ENCODE measurements around the gene KLRG1. TPM values are rescaled to one million over a fixed set of nuclear protein-coding genes. Genes with fewer than 3 reads are reported as not detected.

The KLRG1 gene
- total RNA-seq, 5 donors from 2014 or later (not counting 1 experiment from before 2014, with no cell fraction given): 11.9 to 80.4 (median 28.0) TPM

- WGBS (ENCODE audit: insufficient coverage): 92% methylated on average over 3 of the region's 4 CpGs
- peaks cover 0 to 8% (median 2%) of the 10 kb centered on the region in 3 donors for H3K9me3 Mint-ChIP-seq
- ChIA-PET POLR2A (interaction anchor here in 1 of 2 donors (0.6 to 0.8 kb wide), 2 partner anchors 13 to 1104 kb away, joined by 3 to 10 read pairs; no protein-coding TSS in a partner anchor), CTCF (no interaction called here)
- Histone ChIP-seq H3K36me3 (ENCODE audit: control insufficient read depth in 2 of 2, extremely low read depth in 1 of 2, insufficient read depth in 1 of 2, low read length in 1 of 2) (peaks cover 0 to 18% of the 10 kb centered on the region in 2 donors), H3K9me3 (no peaks in the 10 kb centered on the region), H3K27me3 (replicated peaks in 1 of 2; ENCODE audit: control insufficient read depth in 2 of 2, extremely low read depth in 1 of 2, insufficient read depth in 2 of 2, low read length in 1 of 2) (no peaks in the 10 kb centered on the region), H3K27ac (ENCODE audit: low read length) (peak overlapping the region; percentile 67), H3K4me1 (ENCODE audit: control insufficient read depth in 1 of 2, extremely low read depth in 1 of 2, insufficient read depth in 2 of 2, low read length in 2 of 2) (peaks cover 15 to 30% of the 10 kb centered on the region in 2 experiments), H3K4me3 (ENCODE audit: control insufficient read depth in 1 of 2, extremely low read depth in 1 of 2, low read length in 1 of 2) (no peak overlapping the region)
- H3K36me3 Mint-ChIP-seq: peaks cover 52% of the 10 kb centered on the region
- no peaks in the 10 kb centered on the region for H3K27me3 Mint-ChIP-seq
- DNase-seq (no peak), ATAC-seq (replicated peaks in 1 of 4) (no peak)
- H3K27ac Mint-ChIP-seq: peak overlapping the region in 1 of 2 donors; percentile 80
- H3K4me3 Mint-ChIP-seq: no peak overlapping the region
- peaks cover 35 to 63% (median 57%) of the 10 kb centered on the region in 3 donors for H3K4me1 Mint-ChIP-seq
These were observed 11.9 kb downstream of the KLRG1 start for GRCh38 chr12:9001233-9001632.

- H3K36me3 ChIP-seq (ENCODE audit: control insufficient read depth in 2 of 2, extremely low read depth in 1 of 2, insufficient read depth in 1 of 2, low read length in 1 of 2): peaks cover 0 to 19% of the 10 kb centered on the region in 2 donors
- Mint-ChIP-seq H3K27me3 (no peaks in the 10 kb centered on the region), H3K9me3 (peaks cover 0 to 8% (median 2%) of the 10 kb centered on the region in 3 donors), H3K27ac (peak overlapping the region; percentile 76 to 82), H3K4me1 (peaks cover 24 to 61% (median 54%) of the 10 kb centered on the region in 3 donors), H3K4me3 (no peak overlapping the region), H3K36me3 (peaks cover 57% of the 10 kb centered on the region)
- peak overlapping the region; percentile 4 for H3K27ac ChIP-seq (ENCODE audit: low read length)
- no peaks in the 10 kb centered on the region for H3K9me3 ChIP-seq
- CTCF ChIA-PET: interaction anchor here in 1 of 2 donors (0.8 kb wide), 1 partner anchor 50 kb away, joined by 3 read pairs; no protein-coding TSS in a partner anchor
- H3K27me3 ChIP-seq (replicated peaks in 1 of 2; ENCODE audit: control insufficient read depth in 2 of 2, extremely low read depth in 1 of 2, insufficient read depth in 2 of 2, low read length in 1 of 2): no peaks in the 10 kb centered on the region
- DNase-seq (no peak), ATAC-seq (replicated peaks in 1 of 4) (no peak)
- H3K4me3 ChIP-seq (ENCODE audit: control insufficient read depth in 1 of 2, extremely low read depth in 1 of 2, low read length in 1 of 2): no peak overlapping the region
- H3K4me1 ChIP-seq (ENCODE audit: control insufficient read depth in 1 of 2, extremely low read depth in 1 of 2, insufficient read depth in 2 of 2, low read length in 2 of 2): peaks cover 10 to 28% of the 10 kb centered on the region in 2 experiments
- POLR2A ChIA-PET: no interaction called here
These were observed 13.0 kb downstream of the KLRG1 start for GRCh38 chr12:9002335-9002734.

DNA sequence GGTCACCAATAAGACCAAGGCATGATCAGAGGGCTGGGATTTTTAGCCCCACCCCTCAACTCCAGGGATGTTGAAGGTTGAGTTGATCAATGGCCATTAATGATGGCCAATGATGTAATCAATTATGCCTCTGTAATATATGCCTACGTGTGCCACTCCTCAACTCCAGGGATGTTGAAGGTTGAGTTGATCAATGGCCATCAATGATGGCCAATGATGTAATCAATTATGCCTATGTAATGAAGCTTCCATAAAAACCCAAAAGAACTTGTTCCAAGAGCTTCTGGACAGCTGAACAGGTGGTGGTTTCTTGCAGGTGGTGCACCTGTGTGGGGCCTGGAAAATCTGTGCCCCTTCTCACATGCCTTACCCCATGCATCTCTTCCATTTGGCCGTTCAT, 33.2 kb downstream of the KLRG1 start:
- Mint-ChIP-seq H3K4me1 (peaks cover 25 to 27% (median 26%) of the 10 kb centered on the region in 3 donors), H3K4me3 (no peak overlapping the region), H3K27me3 (no peaks in the 10 kb centered on the region), H3K9me3 (peaks cover 2 to 36% (median 3%) of the 10 kb centered on the region in 3 donors), H3K36me3 (peaks cover 30% of the 10 kb centered on the region), H3K27ac (peak overlapping the region in 1 of 2 donors; percentile 87)
- no peak for DNase-seq
- Histone ChIP-seq H3K27ac (ENCODE audit: low read length) (peak overlapping the region; percentile 95), H3K4me1 (ENCODE audit: control insufficient read depth in 1 of 2, extremely low read depth in 1 of 2, insufficient read depth in 2 of 2, low read length in 2 of 2) (peaks cover 43 to 52% of the 10 kb centered on the region in 2 experiments), H3K4me3 (ENCODE audit: control insufficient read depth in 1 of 2, extremely low read depth in 1 of 2, low read length in 1 of 2) (no peak overlapping the region), H3K27me3 (replicated peaks in 1 of 2; ENCODE audit: control insufficient read depth in 2 of 2, extremely low read depth in 1 of 2, insufficient read depth in 2 of 2, low read length in 1 of 2) (no peaks in the 10 kb centered on the region), H3K9me3 (no peaks in the 10 kb centered on the region), H3K36me3 (ENCODE audit: control insufficient read depth in 2 of 2, extremely low read depth in 1 of 2, insufficient read depth in 1 of 2, low read length in 1 of 2) (peaks cover 0 to 3% of the 10 kb centered on the region in 2 donors)
- ChIA-PET POLR2A (no interaction called here), CTCF (interaction anchor here in 1 of 2 donors (0.6 to 1.0 kb wide), 2 partner anchors 73 to 751 kb away, joined by 3 read pairs; partner anchors contain the start of gene M6PR)
- 100% methylated on average over 1 of the region's 2 CpGs for WGBS (ENCODE audit: insufficient coverage)
- ATAC-seq (replicated peaks in 1 of 4): no peak

DNA sequence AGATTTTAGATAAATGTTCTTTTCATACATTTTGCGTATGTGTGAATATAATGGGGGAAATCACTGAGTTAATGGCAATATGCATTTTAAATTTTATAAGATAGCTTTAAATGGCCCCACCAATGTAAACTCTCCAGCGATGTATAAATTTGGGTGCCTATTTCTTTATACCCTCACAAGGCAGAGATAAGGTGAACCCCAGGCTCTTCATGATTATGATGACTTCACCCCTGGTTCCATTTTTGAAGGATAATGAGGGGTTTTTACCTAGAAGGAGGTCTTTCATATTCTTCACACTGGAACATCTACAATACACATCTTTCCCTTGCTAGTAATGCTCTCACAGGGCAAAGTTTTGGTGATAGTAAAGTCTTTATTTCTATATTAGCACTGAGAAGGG, 35.2 kb downstream of the KLRG1 start:
- Mint-ChIP-seq H3K9me3 (peaks cover 3 to 18% (median 5%) of the 10 kb centered on the region in 3 donors), H3K36me3 (peaks cover 30% of the 10 kb centered on the region), H3K4me1 (peaks cover 32 to 38% (median 37%) of the 10 kb centered on the region in 3 donors), H3K27ac (no peak overlapping the region), H3K4me3 (no peak overlapping the region), H3K27me3 (no peaks in the 10 kb centered on the region)
- Histone ChIP-seq H3K27me3 (replicated peaks in 1 of 2; ENCODE audit: control insufficient read depth in 2 of 2, extremely low read depth in 1 of 2, insufficient read depth in 2 of 2, low read length in 1 of 2) (no peaks in the 10 kb centered on the region), H3K27ac (ENCODE audit: low read length) (peak overlapping the region; percentile 95), H3K4me3 (ENCODE audit: control insufficient read depth in 1 of 2, extremely low read depth in 1 of 2, low read length in 1 of 2) (peak overlapping the region in 1 of 2 donors; percentile 15), H3K36me3 (ENCODE audit: control insufficient read depth in 2 of 2, extremely low read depth in 1 of 2, insufficient read depth in 1 of 2, low read length in 1 of 2) (peaks cover 0 to 3% of the 10 kb centered on the region in 2 donors), H3K4me1 (ENCODE audit: control insufficient read depth in 1 of 2, extremely low read depth in 1 of 2, insufficient read depth in 2 of 2, low read length in 2 of 2) (peaks cover 45 to 71% of the 10 kb centered on the region in 2 experiments), H3K9me3 (no peaks in the 10 kb centered on the region)
- no CpG with 5 or more reads among the region's 2 CpGs for WGBS (ENCODE audit: insufficient coverage)
- ATAC-seq (replicated peaks in 1 of 4): peak in 1 of 4 experiments; percentile 2
- ChIA-PET CTCF (interaction anchor here in 1 of 2 donors (0.7 to 2.5 kb wide), 4 partner anchors 13 to 74 kb away, joined by 3 to 19 read pairs (median 4); partner anchors contain the start of gene M6PR), POLR2A (interaction anchor here (0.6 to 1.0 kb wide), 3 partner anchors 12 to 425 kb away, joined by 3 to 8 read pairs (median 3); partner anchors contain the start of gene M6PR (in 1 of the 2))
- no peak for DNase-seq

DNA sequence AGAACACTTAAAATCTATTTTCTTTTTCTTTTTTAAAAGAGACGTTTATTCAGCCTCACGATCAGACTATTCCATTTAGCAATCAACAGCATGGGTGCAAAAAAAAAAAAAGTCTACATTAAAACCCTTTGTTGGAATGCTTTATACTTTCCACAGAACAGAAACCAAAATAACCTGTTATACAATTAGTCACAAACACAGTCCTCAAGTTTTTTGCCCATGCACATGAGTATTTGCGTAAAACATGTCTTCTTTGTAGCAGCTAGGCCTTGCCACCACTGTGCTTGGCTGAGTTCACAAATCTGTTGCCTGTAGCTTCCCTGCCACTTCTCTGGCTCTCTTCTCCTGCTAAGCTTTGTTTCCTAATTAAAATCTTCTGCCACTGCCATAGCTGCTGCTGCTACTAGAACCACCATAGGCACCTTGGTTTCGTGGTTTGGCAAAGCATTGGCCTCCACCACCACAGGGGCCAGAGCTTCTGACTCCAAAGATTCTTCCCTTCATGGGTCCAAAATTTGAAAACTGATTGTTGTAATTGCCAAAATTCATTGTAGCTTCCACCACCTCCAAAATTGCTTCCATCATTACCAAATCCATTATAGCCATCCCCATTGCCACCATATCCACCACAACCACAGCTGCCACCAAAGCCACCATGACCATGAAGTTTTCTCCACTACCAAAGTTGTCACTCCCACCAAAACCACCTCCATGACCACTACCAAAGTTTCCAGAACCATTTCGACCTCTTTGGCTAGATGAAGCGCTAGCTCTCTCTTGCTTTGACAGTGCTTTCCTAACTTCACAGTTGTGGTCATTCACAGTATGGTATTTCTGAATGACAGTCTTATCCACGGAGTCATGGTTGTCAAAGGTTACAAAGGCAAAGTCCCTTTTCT, 38.1 kb downstream of the KLRG1 start:
- peak in 3 of 35 experiments; percentile 3 to 30 (median 23) for DNase-seq
- H3K9me3 ChIP-seq: no peaks in the 10 kb centered on the region
- ChIA-PET CTCF (interaction anchor here (0.7 to 2.0 kb wide), 7 partner anchors 11 to 115 kb away, joined by 3 to 12 read pairs (median 3); partner anchors contain the start of gene M6PR (in 1 of the 2)), POLR2A (interaction anchor here (0.6 to 1.1 kb wide), 3 partner anchors 20 to 76 kb away, joined by 3 to 4 read pairs (median 3); no protein-coding TSS in a partner anchor)
- H3K4me1 Mint-ChIP-seq: peaks cover 32 to 55% (median 54%) of the 10 kb centered on the region in 3 donors
- ATAC-seq (replicated peaks in 1 of 4): no peak
- H3K4me3 Mint-ChIP-seq: peak overlapping the region; percentile 2 to 61 (median 17)
- peaks cover 15% of the 10 kb centered on the region for H3K36me3 Mint-ChIP-seq
- WGBS (ENCODE audit: insufficient coverage): 40% methylated on average over 4 of the region's 7 CpGs
- peaks cover 51 to 86% of the 10 kb centered on the region in 2 experiments for H3K4me1 ChIP-seq (ENCODE audit: control insufficient read depth in 1 of 2, extremely low read depth in 1 of 2, insufficient read depth in 2 of 2, low read length in 2 of 2)
- no peaks in the 10 kb centered on the region for H3K27me3 Mint-ChIP-seq
- peak overlapping the region; percentile 95 for H3K27ac ChIP-seq (ENCODE audit: low read length)
- H3K4me3 ChIP-seq (ENCODE audit: control insufficient read depth in 1 of 2, extremely low read depth in 1 of 2, low read length in 1 of 2): no peak overlapping the region
- peaks cover 0 to 10% of the 10 kb centered on the region in 2 donors for H3K36me3 ChIP-seq (ENCODE audit: control insufficient read depth in 2 of 2, extremely low read depth in 1 of 2, insufficient read depth in 1 of 2, low read length in 1 of 2)
- H3K27me3 ChIP-seq (replicated peaks in 1 of 2; ENCODE audit: control insufficient read depth in 2 of 2, extremely low read depth in 1 of 2, insufficient read depth in 2 of 2, low read length in 1 of 2): no peaks in the 10 kb centered on the region
- peaks cover 0 to 5% (median 1%) of the 10 kb centered on the region in 3 donors for H3K9me3 Mint-ChIP-seq
- H3K27ac Mint-ChIP-seq: peak overlapping the region; percentile 90 to 96

- 100% methylated on average over 1 of the region's 2 CpGs for WGBS (ENCODE audit: insufficient coverage)
- no peaks in the 10 kb centered on the region for H3K9me3 ChIP-seq
- Mint-ChIP-seq H3K4me1 (peaks cover 43 to 61% (median 60%) of the 10 kb centered on the region in 3 donors), H3K9me3 (peaks cover 0 to 5% (median 0%) of the 10 kb centered on the region in 3 donors), H3K4me3 (peak overlapping the region in 1 of 3 donors; percentile 19), H3K36me3 (peaks cover 33% of the 10 kb centered on the region), H3K27me3 (no peaks in the 10 kb centered on the region), H3K27ac (peak overlapping the region; percentile 83 to 91)
- H3K4me1 ChIP-seq (ENCODE audit: control insufficient read depth in 1 of 2, extremely low read depth in 1 of 2, insufficient read depth in 2 of 2, low read length in 2 of 2): peaks cover 29 to 69% of the 10 kb centered on the region in 2 experiments
- DNase-seq (no peak), ATAC-seq (replicated peaks in 1 of 4) (no peak)
- H3K27me3 ChIP-seq (replicated peaks in 1 of 2; ENCODE audit: control insufficient read depth in 2 of 2, extremely low read depth in 1 of 2, insufficient read depth in 2 of 2, low read length in 1 of 2): no peaks in the 10 kb centered on the region
- POLR2A ChIA-PET: no interaction called here
- no peak overlapping the region for H3K4me3 ChIP-seq (ENCODE audit: control insufficient read depth in 1 of 2, extremely low read depth in 1 of 2, low read length in 1 of 2)
- peaks cover 0 to 16% of the 10 kb centered on the region in 2 donors for H3K36me3 ChIP-seq (ENCODE audit: control insufficient read depth in 2 of 2, extremely low read depth in 1 of 2, insufficient read depth in 1 of 2, low read length in 1 of 2)
- CTCF ChIA-PET: interaction anchor here in 1 of 2 donors (1.2 kb wide), 2 partner anchors 9 to 39 kb away, joined by 3 read pairs; no protein-coding TSS in a partner anchor
- H3K27ac ChIP-seq (ENCODE audit: low read length): peak overlapping the region; percentile 65
These were observed 41.4 kb downstream of the KLRG1 start for GRCh38 chr12:9030776-9031175.
